Measurements from ENCODE around the gene ZNF12.
"Not testable (repeated sequence)": the region's sequence is repeated elsewhere in the genome, so short reads cannot be mapped to it uniquely, and the experiment has no call there.

- not testable (repeated sequence) for TF ChIP-seq POLR2A (IDR thresholded peaks at IDR 0.05; ENCODE audit: low read depth); POLR2AphosphoS5 (IDR thresholded peaks at IDR 0.05); EP300 (IDR thresholded peaks at IDR 0.05)
- TF ChIP-seq, protein P1, sequence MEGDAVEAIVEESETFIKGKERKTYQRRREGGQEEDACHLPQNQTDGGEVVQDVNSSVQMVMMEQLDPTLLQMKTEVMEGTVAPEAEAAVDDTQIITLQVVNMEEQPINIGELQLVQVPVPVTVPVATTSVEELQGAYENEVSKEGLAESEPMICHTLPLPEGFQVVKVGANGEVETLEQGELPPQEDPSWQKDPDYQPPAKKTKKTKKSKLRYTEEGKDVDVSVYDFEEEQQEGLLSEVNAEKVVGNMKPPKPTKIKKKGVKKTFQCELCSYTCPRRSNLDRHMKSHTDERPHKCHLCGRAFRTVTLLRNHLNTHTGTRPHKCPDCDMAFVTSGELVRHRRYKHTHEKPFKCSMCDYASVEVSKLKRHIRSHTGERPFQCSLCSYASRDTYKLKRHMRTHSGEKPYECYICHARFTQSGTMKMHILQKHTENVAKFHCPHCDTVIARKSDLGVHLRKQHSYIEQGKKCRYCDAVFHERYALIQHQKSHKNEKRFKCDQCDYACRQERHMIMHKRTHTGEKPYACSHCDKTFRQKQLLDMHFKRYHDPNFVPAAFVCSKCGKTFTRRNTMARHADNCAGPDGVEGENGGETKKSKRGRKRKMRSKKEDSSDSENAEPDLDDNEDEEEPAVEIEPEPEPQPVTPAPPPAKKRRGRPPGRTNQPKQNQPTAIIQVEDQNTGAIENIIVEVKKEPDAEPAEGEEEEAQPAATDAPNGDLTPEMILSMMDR (IDR thresholded peaks at IDR 0.05): not testable (repeated sequence)
These were observed 37.8 kb upstream of the ZNF12 start for GRCh38 chr7:6744410-6745100.
